GM19463 (cell line): ENCODE data around the gene TBCC.

ENCODE experiments used
- ATAC-seq: cut with Tn5 transposase; IDR thresholded peaks from one replicate; pipeline ENCODE4 v1.9.1; 2021; ENCODE audit warnings: mild to moderate bottlenecking, moderate library complexity; ENCODE audit not compliant: unreplicated experiment

Gene TBCC

DNA sequence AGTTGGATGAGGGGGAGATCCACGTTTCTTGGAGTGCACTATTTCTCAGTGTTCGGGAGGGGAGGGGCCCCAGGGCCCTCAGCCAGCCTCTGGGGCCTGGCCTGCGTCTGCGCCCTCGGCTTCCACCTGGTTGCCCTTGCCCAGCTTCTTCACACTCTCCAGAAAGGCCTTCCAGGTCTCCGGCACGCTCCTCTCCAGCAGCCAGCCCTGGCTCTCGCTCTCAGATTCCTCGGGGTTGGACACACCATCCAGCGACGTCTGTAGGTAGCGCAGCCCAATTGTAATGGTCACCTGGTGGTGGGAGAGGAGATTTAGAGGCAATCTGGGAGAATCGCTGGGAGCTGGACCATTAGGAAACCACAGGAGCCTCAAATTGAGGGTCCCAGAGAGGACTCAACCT lies 47.7 kb downstream of the TBCC start:
- no peak for ATAC-seq

- ATAC-seq, result no peak
Observed at GRCh38 chr6:42697268-42697655, 48.6 kb downstream of the TBCC start.

GRCh38 chr6:42696526-42697267 lies 49.2 kb downstream of the TBCC start:
- ATAC-seq, result no peak

DNA sequence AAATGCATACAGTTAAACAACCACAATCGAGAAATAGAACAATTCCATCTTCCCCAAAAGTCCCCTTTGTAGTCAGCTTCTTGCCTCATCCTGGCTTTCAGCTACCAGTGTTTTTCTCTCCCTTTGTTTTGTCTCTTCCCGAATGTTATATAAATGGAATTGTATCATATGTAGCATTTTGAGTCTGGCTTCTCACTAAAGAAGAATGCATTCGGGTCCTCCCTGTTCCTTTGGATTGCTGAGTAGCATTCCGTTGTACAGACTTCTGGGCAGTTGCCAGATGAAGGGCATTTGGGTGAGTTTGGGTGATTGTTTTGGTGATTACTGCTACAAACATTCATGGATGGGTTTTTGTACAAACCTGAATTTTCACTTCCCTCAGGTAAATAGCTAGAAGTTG lies 51.3 kb downstream of the TBCC start:
- ATAC-seq, result no peak
